MV-4-11 (cell line): ENCODE results near the gene FGGY.
"Not testable (repeated sequence)": the region's sequence is repeated elsewhere in the genome, so short reads cannot be mapped to it uniquely, and the experiment has no call there.

Experiments used
- DNase-seq: peaks from one replicate; lab custom pipeline; 2025; lab: John Stamatoyannopoulos, UW

Gene FGGY

GRCh38 chr1:59482986-59483385, 186.1 kb downstream of the FGGY start:
- no peak for DNase-seq

DNA sequence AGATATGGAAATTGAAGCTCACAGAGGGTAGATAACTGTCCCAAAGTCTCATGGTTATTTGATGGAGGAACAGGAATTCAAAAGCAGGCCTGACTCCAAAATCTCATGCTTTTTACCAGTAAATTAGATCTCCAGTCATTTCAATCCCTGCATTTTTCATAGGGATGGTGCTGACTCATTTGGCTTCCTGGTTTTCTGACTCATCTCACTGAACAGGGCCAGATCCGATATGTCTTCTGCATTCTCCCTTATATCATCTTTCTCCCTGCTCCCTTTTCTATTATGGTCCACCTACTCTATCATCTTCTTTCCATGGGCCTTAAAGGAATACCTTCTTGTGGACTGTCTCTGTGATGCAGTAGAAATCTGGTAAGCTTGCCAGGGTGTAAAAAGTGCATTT, 187.2 kb downstream of the FGGY start:
- DNase-seq, result no peak

- DNase-seq, result no peak
Observed at GRCh38 chr1:59485171-59485570, 188.3 kb downstream of the FGGY start.

GRCh38 chr1:59485949-59486348, 189.1 kb downstream of the FGGY start:
- DNase-seq, result no peak

DNA sequence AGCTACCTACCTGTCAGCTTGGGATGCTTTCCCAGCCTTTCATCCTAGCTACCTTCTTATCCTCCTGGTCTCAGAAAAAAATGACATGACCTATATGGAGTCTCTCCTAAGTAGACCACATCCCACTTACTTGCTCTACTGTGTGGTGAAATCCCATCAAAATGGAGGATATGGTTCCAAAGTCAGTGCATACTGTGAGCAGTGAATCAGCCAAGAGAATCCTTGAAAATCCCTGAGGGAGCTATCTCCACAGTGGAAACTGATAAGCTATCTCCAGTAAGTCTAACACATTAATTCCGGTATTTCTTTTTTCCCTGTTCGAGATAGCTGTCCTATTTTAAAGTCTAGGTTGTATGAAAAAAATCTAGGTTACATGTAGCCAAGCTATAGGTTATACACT, 189.7 kb downstream of the FGGY start:
- DNase-seq, result no peak

- no peak for DNase-seq
Observed at GRCh38 chr1:59487335-59488031, 190.6 kb downstream of the FGGY start.

DNA sequence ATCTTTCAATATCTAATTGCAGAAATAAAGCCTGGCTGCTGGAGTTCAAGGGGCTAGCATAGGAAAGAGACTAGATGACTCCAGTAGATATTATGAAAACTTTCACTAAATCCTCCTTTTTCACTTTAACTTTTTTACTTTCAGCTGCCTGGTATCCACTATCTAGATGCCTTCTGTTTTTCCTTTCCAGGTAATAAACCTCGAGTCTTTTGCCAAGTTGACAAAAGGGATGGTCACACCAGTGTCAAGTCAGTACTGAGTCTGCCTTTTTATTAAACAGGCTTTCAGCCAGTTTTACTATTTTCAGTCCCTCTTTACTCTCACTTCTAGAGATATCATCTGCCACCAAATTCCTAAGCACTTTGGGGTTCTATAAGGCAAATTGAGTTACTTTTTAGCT, 195.6 kb downstream of the FGGY start:
- no peak for DNase-seq

DNA sequence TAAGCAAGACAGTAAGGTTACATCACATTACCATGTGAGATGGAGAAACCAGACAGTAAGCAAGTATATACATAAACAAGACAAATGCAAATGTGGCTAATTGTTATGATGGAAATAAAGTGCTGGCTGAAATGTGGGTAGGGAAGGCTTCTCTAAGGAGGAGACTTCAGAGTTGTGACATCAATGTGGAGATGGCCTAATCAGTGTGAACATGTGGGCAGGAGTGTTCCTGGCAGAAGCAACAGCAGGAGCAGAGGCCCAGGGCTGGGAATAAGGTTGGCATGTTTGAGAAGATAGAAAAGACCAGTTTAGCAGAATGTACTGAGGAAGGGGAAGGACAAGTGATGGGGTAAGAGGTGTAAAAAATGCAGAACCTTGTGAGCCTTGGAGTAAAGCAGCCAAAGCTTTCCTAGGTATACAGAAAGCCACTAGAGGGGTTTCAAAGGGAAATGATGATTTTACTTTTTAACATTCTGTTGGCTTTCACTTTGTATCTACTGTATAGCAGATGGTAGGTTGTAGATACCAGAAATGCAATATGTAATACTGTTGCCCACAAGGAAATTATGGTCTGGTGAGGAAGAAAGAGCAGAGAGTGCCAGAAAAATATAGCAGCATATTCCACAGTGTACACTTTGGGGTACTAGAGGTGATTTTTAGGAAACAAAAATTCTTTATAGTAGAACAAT, 197.4 kb downstream of the FGGY start:
- peak; percentile 47 for DNase-seq

DNA sequence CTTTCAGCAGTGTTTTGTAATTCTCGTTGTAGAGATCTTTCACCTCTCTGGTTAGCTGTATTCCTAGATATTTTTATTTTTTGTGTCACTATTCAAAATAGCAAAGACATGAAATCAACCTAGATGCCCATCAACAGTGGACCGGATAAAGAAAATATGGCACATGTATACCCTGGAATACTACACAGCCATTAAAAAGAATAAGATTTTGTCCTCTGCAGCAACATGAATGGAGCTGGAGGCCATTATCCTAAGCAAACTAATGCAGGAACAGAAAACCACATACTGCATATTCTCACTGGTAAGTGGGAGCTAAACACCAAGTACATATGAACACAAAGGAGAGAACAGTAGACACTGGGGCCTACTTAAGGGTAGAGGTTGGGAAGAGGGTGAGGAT, 199.3 kb downstream of the FGGY start:
- DNase-seq, result not testable (repeated sequence)

- no peak for DNase-seq
Observed at GRCh38 chr1:59497616-59498015, 200.7 kb downstream of the FGGY start.

DNA sequence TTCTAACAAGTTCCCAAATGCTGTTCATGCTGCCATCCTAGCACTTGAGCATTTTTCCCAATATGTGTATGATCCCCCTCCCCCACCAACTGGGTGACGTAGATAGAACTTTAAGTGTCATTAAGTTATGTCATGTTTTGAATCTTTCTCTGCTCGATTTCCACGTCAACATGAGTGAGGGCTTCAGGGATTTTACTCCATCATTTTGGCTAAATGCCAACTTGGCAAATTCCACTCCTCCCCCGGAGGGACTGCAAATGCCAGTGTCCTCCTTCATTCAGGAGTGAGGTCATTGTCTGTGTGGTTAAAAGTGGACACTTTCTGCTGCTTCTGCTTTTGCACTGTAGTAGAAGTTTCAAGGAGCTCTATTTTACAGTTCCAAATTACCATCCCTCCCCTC, 201.7 kb downstream of the FGGY start:
- DNase-seq, result peak; percentile 60

- no peak for DNase-seq
Observed at GRCh38 chr1:59499273-59499942, 202.5 kb downstream of the FGGY start.

- DNase-seq, result no peak
Observed at GRCh38 chr1:59499943-59500569, 203.2 kb downstream of the FGGY start.

DNA sequence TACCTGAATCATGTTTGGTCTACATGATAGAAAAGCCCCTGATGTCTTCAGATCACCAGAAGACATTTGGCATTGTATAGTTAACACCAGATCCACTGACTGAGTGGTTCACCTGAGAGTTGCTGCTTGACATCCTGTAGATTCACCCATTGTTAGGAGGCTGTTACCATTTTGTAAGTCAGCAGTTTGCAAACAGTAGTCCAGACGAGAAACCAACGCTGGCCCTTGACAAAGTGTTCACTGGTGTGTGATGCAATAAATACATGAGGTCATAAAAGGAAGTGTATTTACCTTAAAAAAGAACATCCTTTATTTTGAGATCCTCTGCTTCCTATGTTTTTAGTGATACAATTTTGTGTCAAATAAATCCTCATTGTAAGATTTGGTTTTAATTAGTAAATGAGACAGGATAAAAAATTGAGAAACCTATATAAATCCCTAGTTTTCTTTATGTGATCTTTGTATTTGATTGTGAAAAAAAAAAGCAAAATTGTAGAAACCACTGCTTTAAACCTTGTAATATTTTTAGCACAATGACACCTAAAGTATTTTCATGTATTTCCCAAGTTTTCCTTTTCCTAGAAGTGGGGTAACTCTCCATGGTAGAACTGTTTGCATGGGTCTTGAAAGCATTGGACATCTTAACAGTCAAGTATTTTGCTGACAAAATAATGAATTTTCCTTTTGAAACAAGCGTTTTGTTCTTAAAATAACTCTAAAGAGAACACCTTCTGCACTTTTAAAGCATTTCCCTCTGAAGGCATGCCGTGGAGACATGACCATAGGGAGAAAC, 204.3 kb downstream of the FGGY start:
- peak; percentile 66 for DNase-seq

- DNase-seq, result no peak
Observed at GRCh38 chr1:59502009-59502691, 205.3 kb downstream of the FGGY start.

GRCh38 chr1:59504276-59504675, 207.4 kb downstream of the FGGY start:
- peak; percentile 35 for DNase-seq

DNA sequence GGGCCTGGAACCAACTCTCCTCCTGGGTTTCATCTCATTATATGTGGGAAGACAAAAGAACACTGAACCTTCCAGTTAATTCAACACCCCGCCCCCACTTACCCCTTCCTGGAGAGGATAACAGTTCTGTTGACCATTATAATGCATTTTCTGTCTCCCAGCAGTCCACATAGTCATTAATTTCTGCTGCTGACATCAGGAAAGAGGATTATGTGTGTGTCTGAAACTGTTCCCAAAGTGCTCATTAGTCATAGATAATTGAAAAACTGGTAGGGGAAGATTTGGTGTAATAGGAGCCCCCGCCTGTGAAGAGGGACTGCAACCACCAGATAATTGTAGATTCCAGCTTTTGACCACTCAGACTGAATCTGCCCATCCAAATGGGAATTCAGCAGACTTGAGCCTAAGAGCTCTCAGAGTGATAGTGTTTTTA, 208.7 kb downstream of the FGGY start:
- no peak for DNase-seq

- DNase-seq, result peak; percentile 99
Observed at GRCh38 chr1:59506952-59507351, 210.1 kb downstream of the FGGY start.

DNA sequence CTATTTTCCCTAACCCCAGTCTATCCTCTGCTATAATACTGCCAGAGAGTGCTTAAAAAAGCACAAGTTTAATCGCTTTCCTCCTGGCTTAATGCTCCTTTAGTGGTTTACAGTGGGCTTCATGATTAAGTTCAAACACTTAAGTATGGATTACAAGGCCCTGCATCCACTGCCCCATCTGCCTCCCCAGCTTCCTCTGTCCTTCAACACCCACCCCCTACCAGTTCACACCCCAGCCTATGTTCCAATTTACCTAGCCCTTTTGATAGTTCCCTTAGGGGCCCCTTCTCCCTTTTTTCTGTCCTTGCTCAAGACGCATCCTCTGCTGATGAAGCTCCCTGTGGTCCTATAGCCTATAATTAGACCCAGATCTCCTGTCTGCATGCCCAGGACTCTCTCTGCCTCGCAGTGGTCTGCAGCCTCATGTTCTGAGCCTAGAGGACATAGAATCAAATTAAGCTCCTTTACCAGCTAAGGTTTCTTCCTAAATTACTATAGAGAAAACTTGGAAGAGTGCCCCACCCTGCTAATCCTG, 212.5 kb downstream of the FGGY start:
- DNase-seq, result no peak

DNA sequence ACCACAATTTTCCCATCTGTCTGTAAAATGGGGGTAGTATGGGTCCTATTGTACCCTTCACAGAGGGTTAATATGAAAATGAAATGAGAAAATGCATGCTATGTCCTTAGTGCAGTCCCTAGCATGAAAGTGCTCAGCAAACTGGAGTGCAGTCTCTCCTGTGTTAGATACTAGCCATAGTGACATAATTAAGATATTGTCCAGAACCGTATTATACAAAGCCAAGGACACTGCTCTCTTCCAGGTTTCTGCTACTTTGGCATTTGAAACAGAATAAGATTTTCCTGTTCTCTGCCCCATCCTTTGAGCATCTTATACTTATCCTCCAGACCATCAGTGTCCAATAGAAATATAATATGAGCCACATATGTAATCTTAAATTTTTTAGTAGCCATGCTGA, 213.4 kb downstream of the FGGY start:
- no peak for DNase-seq
